GM19467 (cell line): ENCODE data around the gene PIEZO2.
"Not testable (repeated sequence)": the region's sequence is repeated elsewhere in the genome, so short reads cannot be mapped to it uniquely, and the experiment has no call there.

Experiments used
- ATAC-seq: cut with Tn5 transposase; IDR thresholded peaks from one replicate; pipeline ENCODE4 v1.9.1; 2021; ENCODE audit warnings: mild to moderate bottlenecking, moderate library complexity; ENCODE audit not compliant: unreplicated experiment

Gene PIEZO2

GRCh38 chr18:11149441-11150270 is at the start of gene PIEZO2:
PIEZO2 (minus strand) TSS chr18:11149569; CDS start chr18:11148588, 981 bp downstream.
- ATAC-seq: no peak

- ATAC-seq: no peak
Observed at GRCh38 chr18:11183637-11184036, 34.3 kb upstream of the PIEZO2 start.

GRCh38 chr18:11181629-11182028 is 32.3 kb upstream of the PIEZO2 start:
- ATAC-seq: not testable (repeated sequence)

GRCh38 chr18:11179959-11180519 is 30.7 kb upstream of the PIEZO2 start:
- ATAC-seq: no peak

- no peak for ATAC-seq
Observed at GRCh38 chr18:11178951-11179549, 29.7 kb upstream of the PIEZO2 start.

- ATAC-seq: no peak
Observed at GRCh38 chr18:11177382-11177781, 28.0 kb upstream of the PIEZO2 start.

GRCh38 chr18:11176481-11176881 is 27.1 kb upstream of the PIEZO2 start:
- no peak for ATAC-seq

GRCh38 chr18:11175266-11175979 is 26.1 kb upstream of the PIEZO2 start:
- no peak for ATAC-seq

GRCh38 chr18:11174179-11174578 is 24.8 kb upstream of the PIEZO2 start:
- ATAC-seq: not testable (repeated sequence)

- ATAC-seq: no peak
Observed at GRCh38 chr18:11167778-11168177, 18.4 kb upstream of the PIEZO2 start.

- no peak for ATAC-seq
Observed at GRCh38 chr18:11165952-11166351, 16.6 kb upstream of the PIEZO2 start.

GRCh38 chr18:11165138-11165537 is 15.8 kb upstream of the PIEZO2 start:
- no peak for ATAC-seq

- ATAC-seq: no peak
Observed at GRCh38 chr18:11163665-11164064, 14.3 kb upstream of the PIEZO2 start.

- no peak for ATAC-seq
Observed at GRCh38 chr18:11162889-11163288, 13.5 kb upstream of the PIEZO2 start.

GRCh38 chr18:11162462-11162861 is 13.1 kb upstream of the PIEZO2 start:
- no peak for ATAC-seq

- no peak for ATAC-seq
Observed at GRCh38 chr18:11160313-11160712, 10.9 kb upstream of the PIEZO2 start.

GRCh38 chr18:11159844-11160243 is 10.5 kb upstream of the PIEZO2 start:
- no peak for ATAC-seq

GRCh38 chr18:11156978-11157377 is 7.6 kb upstream of the PIEZO2 start:
- ATAC-seq: no peak

- no peak for ATAC-seq
Observed at GRCh38 chr18:11155034-11155759, 5.8 kb upstream of the PIEZO2 start.

GRCh38 chr18:11154368-11154989 is 5.1 kb upstream of the PIEZO2 start:
- no peak for ATAC-seq
